GM23338 (cell line): ENCODE measurements around the gene FAM114A2. TPM values are rescaled to one million over a fixed set of nuclear protein-coding genes. Genes with fewer than 3 reads are reported as not detected.

ENCODE experiments used
- ATAC-seq: fragments of 200-7000 bp; cut with Tn5 transposase; 3 replicates; pipeline ENCODE4 v1.9.1; 2020
- DNase-seq: peaks from one replicate; pipeline ENCODE4 v3.0.0-alpha.2; 2015; ENCODE audit warnings: low spot score
- H2AFZ ChIP-seq: fragments of 200-600 bp; sonication (generic); 2 replicates; pipeline ENCODE4 v1.8.0; 2016; ENCODE audit warnings: antibody characterized with exemption, mild to moderate bottlenecking, moderate library complexity
- H3F3A ChIP-seq: fragments of 200-600 bp; sonication (generic); replicated peaks from 2 replicates; pipeline ENCODE4 v1.8.0; 2017; ENCODE audit warnings: antibody characterized with exemption, mixed run types, low read depth
- H3K27ac ChIP-seq: fragments of 200-600 bp; sonication (generic); 2 replicates; pipeline ENCODE4 v1.6.1; 2016; ENCODE audit warnings: low read depth
- H3K27me3 ChIP-seq: fragments of 200-600 bp; sonication (generic); 2 replicates; pipeline ENCODE4 v1.8.0; 2016; ENCODE audit warnings: mild to moderate bottlenecking, mixed run types, moderate library complexity; ENCODE audit not compliant: insufficient read depth
- H3K36me3 ChIP-seq: fragments of 200-600 bp; sonication (generic); 2 replicates; pipeline ENCODE4 v1.8.0; 2016; ENCODE audit warnings: mild to moderate bottlenecking; ENCODE audit not compliant: insufficient read depth
- H3K4me1 ChIP-seq: fragments of 200-600 bp; sonication (generic); 2 replicates; pipeline ENCODE4 v1.8.0; 2016; ENCODE audit warnings: mild to moderate bottlenecking, moderate library complexity; ENCODE audit not compliant: insufficient read depth
- H3K4me2 ChIP-seq: fragments of 200-600 bp; sonication (generic); 2 replicates; pipeline ENCODE4 v1.7.1; 2017; ENCODE audit warnings: mixed run types
- H3K4me3 ChIP-seq: fragments of 200-600 bp; sonication (generic); 2 replicates; pipeline ENCODE4 v1.6.1; 2016; ENCODE audit warnings: mixed run types
- H3K79me2 ChIP-seq: fragments of 200-600 bp; sonication (generic); replicated peaks from 2 replicates; pipeline ENCODE4 v1.8.0; 2017; ENCODE audit warnings: mild to moderate bottlenecking; ENCODE audit not compliant: insufficient read depth
- H3K9me2 ChIP-seq: fragments of 200-600 bp; sonication (generic); 2 replicates; pipeline ENCODE4 v1.8.0; 2017; ENCODE audit not compliant: insufficient read depth
- H4K20me1 ChIP-seq: fragments of 200-600 bp; sonication (generic); replicated peaks from 2 replicates; pipeline ENCODE4 v1.8.0; 2017; ENCODE audit warnings: mild to moderate bottlenecking; ENCODE audit not compliant: insufficient read depth
- H3K27ac Mint-ChIP-seq: 2 replicates; pipeline ENCODE4 v1.8.0; 2020; ENCODE audit warnings: inconsistent platforms, mild to moderate bottlenecking, moderate library complexity, mixed read lengths
- H3K27me3 Mint-ChIP-seq: 3 replicates; pipeline ENCODE4 v1.8.0; 2022; ENCODE audit warnings: low read depth, mild to moderate bottlenecking, moderate library complexity, mixed read lengths, inconsistent platforms; ENCODE audit not compliant: insufficient read depth, poor library complexity
- H3K36me3 Mint-ChIP-seq: 3 replicates; pipeline ENCODE4 v1.8.0; 2021; ENCODE audit warnings: low read depth, mild to moderate bottlenecking, inconsistent platforms, moderate library complexity, mixed read lengths
- H3K4me1 Mint-ChIP-seq: 3 replicates; pipeline ENCODE4 v1.8.0; 2020; ENCODE audit warnings: mild to moderate bottlenecking, inconsistent platforms, mixed read lengths
- H3K4me3 Mint-ChIP-seq: 3 replicates; pipeline ENCODE4 v1.8.0; 2021; ENCODE audit warnings: moderate library complexity, mild to moderate bottlenecking, inconsistent platforms, mixed read lengths
- H3K9me3 Mint-ChIP-seq: 3 replicates; pipeline ENCODE4 v1.8.0; 2020; ENCODE audit warnings: moderate library complexity, mild to moderate bottlenecking, inconsistent platforms, mixed read lengths
- CREB1 ChIP-seq: fragments of 250-450 bp; sonication (Bioruptor Pico); IDR thresholded peaks from 2 replicates; pipeline ENCODE4 v1.5.0; 2020; ENCODE audit warnings: low read depth, mild to moderate bottlenecking, moderate library complexity
- CTCF ChIP-seq, 2 experiments: fragments of 200-600 bp in 1 of 2; sonication (generic) in 1 of 2; conservative IDR thresholded peaks; 2 replicates each; pipeline versions ENCODE4 v1.5.1 to v1.6.1; 2016 to 2017; ENCODE audit warnings: antibody characterized with exemption in 2 of 2, low read depth in 2 of 2, mild to moderate bottlenecking in 2 of 2, moderate library complexity in 1 of 2
- EZH2 ChIP-seq: fragments of 200-600 bp; sonication (generic); IDR thresholded peaks from one replicate; pipeline ENCODE4 v1.8.0; 2017; ENCODE audit warnings: antibody characterized with exemption, mild to moderate bottlenecking, low read depth; ENCODE audit not compliant: unreplicated experiment
- EZH2phosphoT487 ChIP-seq: fragments of 200-600 bp; sonication (generic); IDR thresholded peaks from one replicate; pipeline ENCODE4 v1.8.1; 2018; ENCODE audit warnings: antibody characterized with exemption; ENCODE audit not compliant: unreplicated experiment
- JUNB ChIP-seq: IDR thresholded peaks from one replicate; pipeline ENCODE4 v1.6.1; 2016; ENCODE audit warnings: antibody characterized with exemption; ENCODE audit not compliant: unreplicated experiment
- NANOG ChIP-seq: IDR thresholded peaks from 2 replicates; pipeline ENCODE4 v1.6.1; 2016; ENCODE audit warnings: antibody characterized with exemption, borderline replicate concordance
- POLR2AphosphoS5 ChIP-seq: IDR thresholded peaks from 2 replicates; pipeline ENCODE4 v1.6.1; 2016; ENCODE audit warnings: antibody characterized with exemption, low read depth
- REST ChIP-seq: IDR thresholded peaks from one replicate; pipeline ENCODE4 v1.6.1; 2018; ENCODE audit warnings: antibody characterized with exemption; ENCODE audit not compliant: unreplicated experiment
- STAT1 ChIP-seq: IDR thresholded peaks from one replicate; pipeline ENCODE4 v1.6.1; 2016; ENCODE audit warnings: antibody characterized with exemption; ENCODE audit not compliant: unreplicated experiment
- ZNF114 ChIP-seq: fragments of 250-450 bp; sonication (Bioruptor Pico); IDR thresholded peaks from 2 replicates; pipeline ENCODE4 v1.5.0; 2020; ENCODE audit warnings: mild to moderate bottlenecking, moderate library complexity
- ZNF331 ChIP-seq: fragments of 250-450 bp; sonication (Bioruptor Pico); IDR thresholded peaks from 2 replicates; pipeline ENCODE4 v1.5.0; 2020; ENCODE audit warnings: low read depth, mild to moderate bottlenecking, moderate library complexity
- ZNF462 ChIP-seq: fragments of 250-450 bp; sonication (Bioruptor Pico); IDR thresholded peaks from 2 replicates; pipeline ENCODE4 v1.5.0; 2020; ENCODE audit warnings: mild to moderate bottlenecking, moderate library complexity
- polyA plus RNA-seq: library from polyadenylated mRNA; unstranded; fragments of >200 nt; fragmentation: Nextera tagmentation; extraction: Ambion mirVana; gene quantifications from 2 replicates; pipeline ENCODE4 v1.2.1, GENCODE V29; 2016
- total RNA-seq: library from RNA; depleted of rRNA; stranded (reverse); fragments of >200 nt; shearing (Covaris generic); gene quantifications from 2 replicates; pipeline ENCODE4 v1.2.3, GENCODE V29; 2014
- TF ChIP-seq, protein P1 (sequence below): IDR thresholded peaks from 2 replicates; pipeline ENCODE4 v1.6.1; 2016; ENCODE audit warnings: antibody characterized with exemption

FAM114A2 gene
- total and polyA plus RNA-seq, 2 experiments from 2014 or later, result 4.9 to 5.8 TPM

DNA sequence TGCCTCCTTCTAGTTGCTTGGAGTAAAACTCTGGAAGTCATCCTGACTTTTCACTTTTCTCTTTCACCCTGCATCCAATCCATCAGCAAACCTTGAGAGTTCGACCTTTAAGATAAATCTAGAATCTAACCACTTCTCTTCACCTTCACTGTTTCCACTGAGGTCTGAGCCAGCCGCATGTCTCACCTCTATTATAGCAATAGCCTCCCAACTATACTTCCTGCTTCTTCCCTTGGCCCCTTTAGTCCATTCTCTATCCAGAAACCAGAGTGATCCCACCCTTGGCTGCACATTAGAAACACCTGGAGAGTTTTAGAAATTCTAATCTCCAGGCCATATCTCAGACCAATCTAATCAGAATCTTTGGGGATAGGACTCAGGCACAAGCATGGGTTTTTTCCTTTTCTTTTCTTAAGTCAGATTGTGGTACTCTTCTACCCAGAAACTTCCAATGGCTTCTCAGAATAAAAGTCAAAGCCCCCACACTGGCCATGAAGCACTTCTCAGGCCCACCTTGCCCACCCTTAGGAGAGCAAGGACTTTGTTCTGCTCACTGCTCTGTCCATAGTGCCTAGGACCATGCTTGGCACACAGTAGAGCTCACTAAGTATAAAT lies 33.2 kb upstream of the FAM114A2 start:
- H3K27me3 ChIP-seq, result no peaks in the 10 kb centered on the region
- H3K4me2 ChIP-seq, result no peak overlapping the region
- no peaks in the 10 kb centered on the region for H3K9me2 ChIP-seq
- Mint-ChIP-seq H3K9me3 (no peaks in the 10 kb centered on the region), H3K4me3 (no peak overlapping the region), H3K27ac (no peak overlapping the region), H3K36me3 (no peaks in the 10 kb centered on the region), H3K27me3 (peaks cover 2% of the 10 kb centered on the region), H3K4me1 (peaks cover 10% of the 10 kb centered on the region; the same call in 2 of the 3 replicates)
- no peaks in the 10 kb centered on the region for H3F3A ChIP-seq
- ATAC-seq (no peak), DNase-seq (no peak)
- no peak for TF ChIP-seq REST
- TF ChIP-seq ZNF114, result no peak
- no peak for TF ChIP-seq CTCF (conservative IDR thresholded peaks at IDR 0.05; ENCODE audit: low read depth in 2 of 2)
- no peak for TF ChIP-seq EZH2
- TF ChIP-seq CREB1, result no peak
- TF ChIP-seq STAT1, result no peak
- TF ChIP-seq JUNB, result no peak
- TF ChIP-seq POLR2AphosphoS5, result no peak
- TF ChIP-seq EZH2phosphoT487, result no peak
- TF ChIP-seq, protein P1, sequence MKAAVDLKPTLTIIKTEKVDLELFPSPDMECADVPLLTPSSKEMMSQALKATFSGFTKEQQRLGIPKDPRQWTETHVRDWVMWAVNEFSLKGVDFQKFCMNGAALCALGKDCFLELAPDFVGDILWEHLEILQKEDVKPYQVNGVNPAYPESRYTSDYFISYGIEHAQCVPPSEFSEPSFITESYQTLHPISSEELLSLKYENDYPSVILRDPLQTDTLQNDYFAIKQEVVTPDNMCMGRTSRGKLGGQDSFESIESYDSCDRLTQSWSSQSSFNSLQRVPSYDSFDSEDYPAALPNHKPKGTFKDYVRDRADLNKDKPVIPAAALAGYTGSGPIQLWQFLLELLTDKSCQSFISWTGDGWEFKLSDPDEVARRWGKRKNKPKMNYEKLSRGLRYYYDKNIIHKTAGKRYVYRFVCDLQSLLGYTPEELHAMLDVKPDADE, result no peak
- TF ChIP-seq NANOG, result no peak
- no peak for TF ChIP-seq ZNF331
- TF ChIP-seq ZNF462 (CRISPR knock-in tag), result no peak
- H4K20me1 ChIP-seq, result no peaks in the 10 kb centered on the region
- H3K36me3 ChIP-seq, result no peaks in the 10 kb centered on the region
- peaks cover 7% of the 10 kb centered on the region for H3K4me1 ChIP-seq
- no peaks in the 10 kb centered on the region for H3K79me2 ChIP-seq
- no peak overlapping the region for H3K27ac ChIP-seq
- H2AFZ ChIP-seq, result 0 out of 2 replicates have a peak overlapping the region, but pooled peaks have one; percentile 83
- no peak overlapping the region for H3K4me3 ChIP-seq
